Esophagus squamous epithelium (tissue), 4 donors: ENCODE results near the gene C10orf53.
"Not testable (repeated sequence)": the region's sequence is repeated elsewhere in the genome, so short reads cannot be mapped to it uniquely, and the experiment has no call there.

ENCODE experiments used
- CTCF ChIP-seq, 6 experiments: fragments of 450-650 bp in 4 of 6; fragments of 200-600 bp in 2 of 6; sonication (generic) in 2 of 6; IDR thresholded peaks; one replicate each; pipeline ENCODE4 v1.5.1; 2016 to 2019; ENCODE audit warnings: antibody characterized with exemption in 6 of 6, mild to moderate bottlenecking in 4 of 6, moderate library complexity in 4 of 6
- POLR2A ChIP-seq, 4 donors: fragments of 450-650 bp; IDR thresholded peaks; one replicate each; pipeline ENCODE4 v1.6.1; 2017; ENCODE audit warnings: antibody characterized with exemption in 4 of 4, mild to moderate bottlenecking in 4 of 4, moderate library complexity in 3 of 4

- not testable (repeated sequence) for TF ChIP-seq POLR2A, CTCF (IDR thresholded peaks at IDR 0.05)
Observed at GRCh38 chr10:49715157-49715556, 35.7 kb downstream of the C10orf53 start.
